GM12874 (cell line): Measurements from ENCODE around the gene HOXA2.

Experiments used
- CTCF ChIP-seq: IDR thresholded peaks from 2 replicates; pipeline ENCODE4 v1.5.1; 2011; ENCODE audit warnings: low read depth, mild to moderate bottlenecking, control low read depth, low read length, moderate library complexity; ENCODE audit not compliant: insufficient read depth

Gene HOXA2

GRCh38 chr7:27110186-27111031 lies 7.9 kb upstream of the HOXA2 start:
- TF ChIP-seq CTCF, result no peak

GRCh38 chr7:27109466-27110185 lies 7.1 kb upstream of the HOXA2 start:
- no peak for TF ChIP-seq CTCF

GRCh38 chr7:27108390-27109127 lies 6.1 kb upstream of the HOXA2 start:
- no peak for TF ChIP-seq CTCF

GRCh38 chr7:27107391-27108381 lies 5.2 kb upstream of the HOXA2 start:
- no peak for TF ChIP-seq CTCF

GRCh38 chr7:27106901-27107240 lies 4.4 kb upstream of the HOXA2 start:
- no peak for TF ChIP-seq CTCF

- TF ChIP-seq CTCF, result no peak
Observed at GRCh38 chr7:27106181-27106900, 3.9 kb upstream of the HOXA2 start.
